GM12878 (cell line): ENCODE data around the gene NFAM1. TPM values are rescaled to one million over a fixed set of nuclear protein-coding genes. Genes with fewer than 3 reads are reported as not detected.

ENCODE experiments used
- ATAC-seq: fragments of 200-7000 bp; cut with Tn5 transposase; 3 replicates; pipeline ENCODE4 v1.9.1; 2020; ENCODE audit warnings: mild to moderate bottlenecking, moderate library complexity
- BruUV-seq: library from RNA; stranded (reverse); fragments of 400-500 nt; replicated peaks from 2 replicates; lab custom pipeline; 2021; lab: Mats Ljungman, UMichigan
- CTCF ChIA-PET: fragments of 300-600 bp; sonication (Branson Sonifier 250); formaldehyde crosslinking; extraction: SDS; loops from one replicate; lab custom pipeline; 2021; ENCODE audit warnings: inconsistent platforms; lab: Yijun Ruan, JAX
- POLR2A ChIA-PET: fragments of 350-600 bp; formaldehyde crosslinking; extraction: SDS; loops from one replicate; lab custom pipeline; 2021; ENCODE audit warnings: inconsistent platforms; lab: Charles Lee
- RAD21 ChIA-PET: fragments of 300-600 bp; sonication (Branson Sonifier 250); formaldehyde crosslinking; loops from one replicate; lab custom pipeline; 2023; ENCODE audit warnings: antibody characterized with exemption; ENCODE audit not compliant: unreplicated experiment; lab: Charles Lee
- SMC1A ChIA-PET: fragments of 300-600 bp; sonication (Branson Sonifier 250); formaldehyde crosslinking; loops from one replicate; lab custom pipeline; 2023; ENCODE audit not compliant: unreplicated experiment, uncharacterized antibody; lab: Charles Lee
- DNase-seq: peaks from one replicate; pipeline ENCODE4 v3.0.0-alpha.2; 2011; ENCODE audit warnings: low read depth, low spot score
- FAIRE-seq: peaks from 3 replicates; lab custom pipeline; 2011; peaks lifted over from hg19 to GRCh38; lab: Jason Lieb, UNC
- H2AFZ ChIP-seq: 2 replicates; pipeline ENCODE4 v1.6.0; 2011; ENCODE audit warnings: low read depth, low read length, control low read depth; ENCODE audit not compliant: control insufficient read depth
- H3K27ac ChIP-seq: 2 replicates; pipeline ENCODE4 v1.5.1; 2011; ENCODE audit warnings: control low read depth; ENCODE audit not compliant: control insufficient read depth, insufficient read depth
- H3K27me3 ChIP-seq, 2 experiments: replicated peaks in 1 of 2; 2 replicates each; pipeline versions ENCODE4 v1.6.0 to v1.6.1; 2011; ENCODE audit warnings: low read length in 1 of 2; ENCODE audit not compliant: control insufficient read depth in 2 of 2, insufficient read depth in 2 of 2
- H3K36me3 ChIP-seq, 2 experiments: 2 replicates each; pipeline ENCODE4 v1.5.1; 2011; ENCODE audit warnings: low read length in 1 of 2; ENCODE audit not compliant: control insufficient read depth in 2 of 2, insufficient read depth in 2 of 2
- H3K4me1 ChIP-seq: 2 replicates; pipeline ENCODE4 v1.6.1; 2011; ENCODE audit warnings: mild to moderate bottlenecking, low read length, moderate library complexity, mixed read lengths; ENCODE audit not compliant: control insufficient read depth, insufficient read depth
- H3K4me2 ChIP-seq: 2 replicates; pipeline ENCODE4 v1.6.0; 2011; ENCODE audit warnings: control low read depth; ENCODE audit not compliant: control insufficient read depth, insufficient read depth
- H3K4me3 ChIP-seq: fragments of 200-600 bp; sonication (generic); 2 replicates; pipeline ENCODE4 v1.5.1; 2016
- H3K79me2 ChIP-seq: 2 replicates; pipeline ENCODE4 v1.6.0; 2011; ENCODE audit warnings: low read length; ENCODE audit not compliant: control insufficient read depth, insufficient read depth
- H3K9ac ChIP-seq: 2 replicates; pipeline ENCODE4 v1.8.0; 2011; ENCODE audit warnings: low read length, control low read depth, mixed read lengths; ENCODE audit not compliant: control insufficient read depth, insufficient read depth
- H3K9me3 ChIP-seq: replicated peaks from 3 replicates; pipeline ENCODE4 v1.5.1; 2011; ENCODE audit warnings: mild to moderate bottlenecking, low read length; ENCODE audit not compliant: control insufficient read depth, insufficient read depth
- H4K20me1 ChIP-seq: 2 replicates; pipeline ENCODE4 v1.6.0; 2011; ENCODE audit not compliant: control insufficient read depth, insufficient read depth
- EP300 ChIP-seq, 2 experiments: fragments of 150-350 bp in 1 of 2; IDR thresholded peaks; 2 replicates each; pipeline ENCODE4 v1.6.1; 2011 to 2012; ENCODE audit warnings: low read depth in 2 of 2, low read length in 2 of 2, borderline replicate concordance in 1 of 2, improper control_type of control experiment in 1 of 2, inconsistent platforms in 1 of 2; ENCODE audit not compliant: control insufficient read depth in 1 of 2
- IKZF1 ChIP-seq: fragments of 450-650 bp; conservative IDR thresholded peaks from 2 replicates; pipeline ENCODE4 v1.6.1; 2017; ENCODE audit warnings: antibody characterized with exemption, mild to moderate bottlenecking
- IKZF2 ChIP-seq, 2 experiments: fragments of 450-650 bp; IDR thresholded peaks; 2 replicates each; pipeline ENCODE4 v1.6.1; 2017; ENCODE audit warnings: mild to moderate bottlenecking in 2 of 2, moderate library complexity in 2 of 2
- IRF4 ChIP-seq: IDR thresholded peaks from 2 replicates; pipeline ENCODE4 v1.6.1; 2011; ENCODE audit warnings: low read depth, low read length
- LARP7 ChIP-seq: fragments of 450-650 bp; IDR thresholded peaks from 2 replicates; pipeline ENCODE4 v1.6.1; 2017; ENCODE audit warnings: mild to moderate bottlenecking
- MTA2 ChIP-seq: fragments of 450-650 bp; IDR thresholded peaks from 2 replicates; pipeline ENCODE4 v1.6.1; 2016; ENCODE audit warnings: low read depth, mild to moderate bottlenecking, moderate library complexity
- MXI1 ChIP-seq: fragments of 150-350 bp; IDR thresholded peaks from 2 replicates; pipeline ENCODE4 v1.6.1; 2011; ENCODE audit warnings: low read depth, mild to moderate bottlenecking, inconsistent platforms, low read length, improper control_type of control experiment
- NFYB ChIP-seq: IDR thresholded peaks from 2 replicates; pipeline ENCODE4 v1.6.1; 2011; ENCODE audit warnings: low read depth, mild to moderate bottlenecking, low read length, improper control_type of control experiment, moderate library complexity; ENCODE audit not compliant: insufficient read depth
- NR2C1 ChIP-seq: fragments of 450-650 bp; IDR thresholded peaks from 2 replicates; pipeline ENCODE4 v1.6.1; 2017; ENCODE audit warnings: antibody characterized with exemption, mild to moderate bottlenecking, moderate library complexity
- RBBP5 ChIP-seq: fragments of 200-600 bp; sonication (generic); conservative IDR thresholded peaks from 2 replicates; pipeline ENCODE4 v1.6.1; 2016
- RELA ChIP-seq: fragments of 450-650 bp; IDR thresholded peaks from 2 replicates; pipeline ENCODE4 v1.8.0; 2014; ENCODE audit warnings: borderline replicate concordance; ENCODE audit not compliant: partially characterized antibody
- RELB ChIP-seq: fragments of 450-650 bp; IDR thresholded peaks from 2 replicates; pipeline ENCODE4 v1.6.1; 2017; ENCODE audit warnings: low read depth, mild to moderate bottlenecking, moderate library complexity
- SKIL ChIP-seq: fragments of 450-650 bp; IDR thresholded peaks from 2 replicates; pipeline ENCODE4 v1.6.1; 2017; ENCODE audit warnings: mild to moderate bottlenecking, low read depth, inconsistent platforms; ENCODE audit not compliant: poor library complexity, severe bottlenecking
- STAT3 ChIP-seq: IDR thresholded peaks from 2 replicates; pipeline ENCODE4 v1.6.1; 2011; ENCODE audit warnings: low read depth, low read length, improper control_type of control experiment
- YY1 ChIP-seq: IDR thresholded peaks from 2 replicates; pipeline ENCODE4 v1.6.1; 2011; ENCODE audit warnings: low read depth, mild to moderate bottlenecking, low read length
- ZNF217 ChIP-seq: fragments of 450-650 bp; IDR thresholded peaks from 2 replicates; pipeline ENCODE4 v1.6.1; 2017; ENCODE audit warnings: antibody characterized with exemption, mild to moderate bottlenecking
- WGBS: methylation state at CpG from one replicate; pipeline ENCODE4 v1.1.6; 2016; ENCODE audit warnings: low lambda C conversion rate; ENCODE audit not compliant: insufficient replicate concordance, insufficient coverage; ENCODE audit errors: missing lambda C conversion rate; 5-methylcytosine and 5-hydroxymethylcytosine counted together
- in situ Hi-C: fragments of 300-500 bp; cut with MboI; formaldehyde crosslinking; loops from 9 replicates; pipeline ENCODE4 v1.14.3; 2018; ENCODE audit warnings: mixed read lengths
- intact Hi-C: fragments of 100-400 bp; cut with micrococcal nuclease; formaldehyde crosslinking; loops from one replicate; pipeline ENCODE4 v1.14.2; 2022; ENCODE audit not compliant: unreplicated experiment
- polyA plus RNA-seq, 11 experiments: library from polyadenylated mRNA; depleted of rRNA in 4 of 11; unstranded in 6 of 11; stranded (reverse) in 5 of 11; fragments of >200 nt; fragmentation: Nextera tagmentation in 4 of 11; fragmentation: Illumina TruSeq in 1 of 11; extraction: Ambion mirVana in 4 of 11; extraction: Trizol in 1 of 11; gene quantifications; 1 replicate in 1 of 11; 2 replicates in 10 of 11; pipeline versions ENCODE4 v1.2.1 to v1.2.3, GENCODE V29; 2011 to 2016; ENCODE audit warnings: inconsistent platforms in 2 of 11, missing spikeins in 2 of 11, low read depth in 1 of 11
- total RNA-seq, 4 experiments: library from RNA; depleted of rRNA in 3 of 4; stranded (reverse); fragments of >200 nt in 3 of 4; fragmentation: Illumina TruSeq in 1 of 4; extraction: Trizol in 1 of 4; gene quantifications; 2 replicates each; pipeline versions ENCODE4 v1.2.1 to v1.2.3, GENCODE V29; 2013 to 2021

NFAM1 gene
- total and polyA plus RNA-seq, 10 of the 15 experiments (the other 5 are each of a cell fraction or from before 2014, with no cell fraction given), result 0.13 to 1.3 (median 0.24) TPM; not detected in 3

DNA sequence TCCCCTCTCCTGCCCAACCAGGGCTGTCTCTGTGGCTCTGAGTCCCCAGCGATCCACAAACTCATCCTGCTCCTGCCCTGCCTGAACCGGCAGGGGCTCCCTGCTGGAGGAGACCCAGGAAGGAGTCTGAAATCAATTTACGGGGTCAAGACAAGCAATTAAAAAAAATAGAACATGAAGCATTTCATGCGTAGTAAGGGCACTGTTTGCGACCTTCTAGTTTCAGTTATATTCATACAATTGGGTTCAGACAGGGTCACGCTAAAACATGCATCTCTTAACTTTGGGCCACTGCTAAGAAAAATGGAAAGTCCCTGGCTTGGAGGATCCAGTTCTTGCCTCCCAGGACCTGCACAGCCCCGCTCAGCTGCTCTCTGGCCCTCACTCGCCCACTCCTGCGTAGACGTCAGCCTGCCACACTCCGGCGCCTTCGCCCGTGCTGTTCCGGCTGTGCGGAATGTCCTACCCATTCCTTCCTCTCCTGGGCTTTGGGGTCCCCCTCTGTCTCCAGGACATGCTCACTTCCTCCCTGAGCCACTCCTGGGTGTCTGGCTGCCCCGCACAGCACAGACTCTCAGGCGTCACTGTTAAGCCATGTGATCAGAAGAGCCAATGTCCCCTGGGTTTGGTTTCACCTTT, 12.8 kb downstream of the NFAM1 start:
- peak; percentile 72 for DNase-seq
- intact Hi-C loops, result loop anchor here (5.0 kb wide), 1 partner anchor 52 kb away; no protein-coding TSS in a partner anchor
- Histone ChIP-seq H3K4me2 (peak overlapping the region; percentile 83), H3K9ac (peak overlapping the region; percentile 36), H4K20me1 (no peaks in the 10 kb centered on the region), H3K27me3 (no peaks in the 10 kb centered on the region), H3K4me1 (peaks cover 27% of the 10 kb centered on the region), H3K27ac (peak overlapping the region; percentile 80), H3K9me3 (no peaks in the 10 kb centered on the region), H3K36me3 (no peaks in the 10 kb centered on the region), H3K4me3 (peak overlapping the region; percentile 36; the same call in 1 of the 2 replicates), H2AFZ (peak overlapping the region; percentile 81), H3K79me2 (no peaks in the 10 kb centered on the region)
- FAIRE-seq, result peak; percentile 74
- ChIA-PET POLR2A (interaction anchor here (0.6 to 6.5 kb wide), 11 partner anchors 13 to 451 kb away, joined by 3 to 38 read pairs (median 6); partner anchors contain the start of gene NFAM1), SMC1A (interaction anchor here (0.6 to 3.0 kb wide), 8 partner anchors 9 to 50 kb away, joined by 3 to 20 read pairs (median 4); partner anchors contain the start of gene NFAM1), CTCF (interaction anchor here (1.0 to 3.2 kb wide), 5 partner anchors 12 to 25 kb away, joined by 3 to 13 read pairs (median 7); no protein-coding TSS in a partner anchor), RAD21 (interaction anchor here (0.7 to 6.0 kb wide), 10 partner anchors 13 to 242 kb away, joined by 3 to 33 read pairs (median 4); partner anchors contain the start of gene NFAM1)
- TSS peak; percentile 51 for BruUV-seq
- in situ Hi-C loops, result no loop called here
- peak; percentile 92 for ATAC-seq
- 4% methylated on average over 18 of the region's 18 CpGs for WGBS
- peak; percentile 58 for TF ChIP-seq SKIL
- TF ChIP-seq NR2C1, result peak; percentile 78
- TF ChIP-seq IKZF1, result peak; percentile 99
- peak; percentile 40; the same call in 1 of the 2 replicates for TF ChIP-seq LARP7
- TF ChIP-seq ZNF217, result no peak
- no peak for TF ChIP-seq IRF4
- peak; percentile 64 to 74; a peak in 3 of 4 replicates for TF ChIP-seq EP300 (IDR thresholded peaks at IDR 0.05; ENCODE audit: borderline replicate concordance in 1 of 2, control insufficient read depth in 1 of 2, low read depth in 2 of 2, low read length in 2 of 2)
- peak; percentile 97 for TF ChIP-seq RELB
- TF ChIP-seq NFYB, result no peak
- peak; percentile 74 for TF ChIP-seq MTA2
- TF ChIP-seq RELA, result peak; percentile 75
- no peak for TF ChIP-seq STAT3
- no peak for TF ChIP-seq YY1
- no peak for TF ChIP-seq MXI1
- TF ChIP-seq RBBP5, result no peak
- TF ChIP-seq IKZF2 (IDR thresholded peaks at IDR 0.05), result peak; percentile 97 to 98
